Measurements from ENCODE around the gene TAF8.

DNA sequence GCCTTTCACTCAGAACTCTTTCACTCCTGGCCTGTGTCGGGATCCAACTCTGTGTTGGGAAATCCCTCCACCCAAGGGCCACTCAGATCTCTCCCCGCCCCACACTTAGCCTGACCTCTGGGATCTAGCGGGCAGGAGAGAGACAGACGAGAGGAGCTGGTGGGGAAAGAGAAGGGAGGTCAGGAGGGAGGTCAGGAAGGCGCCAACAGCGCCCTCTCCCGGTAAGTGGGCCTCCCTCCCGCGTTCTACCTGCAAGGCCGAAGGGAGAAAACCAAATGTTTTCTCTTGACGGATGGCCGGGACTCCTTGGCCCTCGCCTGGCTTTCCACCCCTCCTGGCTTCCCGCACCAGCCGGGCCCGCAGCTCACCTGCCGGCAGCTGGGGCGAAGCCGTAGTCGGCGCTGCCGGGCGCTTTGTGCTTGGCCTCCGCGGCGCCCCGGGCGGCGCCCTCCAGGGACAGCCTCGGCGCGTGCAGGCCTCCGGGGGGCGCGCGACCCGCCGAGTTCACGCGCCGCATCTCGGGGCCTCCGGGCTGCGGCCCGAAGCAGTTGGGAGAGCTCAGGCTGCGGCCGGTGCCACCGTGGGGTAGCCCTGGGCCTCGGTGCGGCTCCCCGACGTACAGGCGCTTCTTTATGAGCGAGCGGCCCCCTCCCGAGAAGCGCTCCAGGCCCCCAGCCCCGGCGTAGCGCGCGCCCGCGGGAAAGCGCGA lies 53.9 kb downstream of the TAF8 start:
- TF ChIP-seq, protein P1, sequence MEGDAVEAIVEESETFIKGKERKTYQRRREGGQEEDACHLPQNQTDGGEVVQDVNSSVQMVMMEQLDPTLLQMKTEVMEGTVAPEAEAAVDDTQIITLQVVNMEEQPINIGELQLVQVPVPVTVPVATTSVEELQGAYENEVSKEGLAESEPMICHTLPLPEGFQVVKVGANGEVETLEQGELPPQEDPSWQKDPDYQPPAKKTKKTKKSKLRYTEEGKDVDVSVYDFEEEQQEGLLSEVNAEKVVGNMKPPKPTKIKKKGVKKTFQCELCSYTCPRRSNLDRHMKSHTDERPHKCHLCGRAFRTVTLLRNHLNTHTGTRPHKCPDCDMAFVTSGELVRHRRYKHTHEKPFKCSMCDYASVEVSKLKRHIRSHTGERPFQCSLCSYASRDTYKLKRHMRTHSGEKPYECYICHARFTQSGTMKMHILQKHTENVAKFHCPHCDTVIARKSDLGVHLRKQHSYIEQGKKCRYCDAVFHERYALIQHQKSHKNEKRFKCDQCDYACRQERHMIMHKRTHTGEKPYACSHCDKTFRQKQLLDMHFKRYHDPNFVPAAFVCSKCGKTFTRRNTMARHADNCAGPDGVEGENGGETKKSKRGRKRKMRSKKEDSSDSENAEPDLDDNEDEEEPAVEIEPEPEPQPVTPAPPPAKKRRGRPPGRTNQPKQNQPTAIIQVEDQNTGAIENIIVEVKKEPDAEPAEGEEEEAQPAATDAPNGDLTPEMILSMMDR (conservative IDR thresholded peaks at IDR 0.05; ENCODE audit: low read depth, low read length): no peak
- TF ChIP-seq EZH2phosphoT487 (IDR thresholded peaks at IDR 0.05; ENCODE audit: borderline replicate concordance, low read length): no peak

All from PC-3 (cell line).